H1 (cell line): Measurements from ENCODE around the gene SEC61B. TPM values are rescaled to one million over a fixed set of nuclear protein-coding genes. Genes with fewer than 3 reads are reported as not detected.

Experiments used
- MAX ChIP-seq: IDR thresholded peaks from 2 replicates; pipeline ENCODE4 v1.6.1; 2012; ENCODE audit warnings: inconsistent platforms
- polyA plus RNA-seq, 7 experiments: library from polyadenylated mRNA; depleted of rRNA in 3 of 7; stranded (reverse) in 5 of 7; unstranded in 2 of 7; fragments of >200 nt in 5 of 7; fragments of 200-250 nt in 2 of 7; gene quantifications; 1 replicate in 5 of 7; 2 replicates in 1 of 7; 4 replicates in 1 of 7; pipeline versions ENCODE4 v1.2.1 to v1.2.3, GENCODE V29; 2011 to 2013; ENCODE audit warnings: missing spikeins in 2 of 7, mixed read lengths in 2 of 7
- total RNA-seq: library from RNA; stranded (reverse); fragmentation: NEBNext Ultra II Directional; extraction: Animal tissue kit (Norgen Biotek cat#: 25700); gene quantifications from 2 replicates; pipeline ENCODE4 v1.2.1, GENCODE V29; 2021

SEC61B gene
- total and polyA plus RNA-seq, 2 of the 8 experiments (the other 6 are each of a cell fraction or from before 2014, with no cell fraction given), result 155 to 379 TPM

GRCh38 chr9:99189887-99190596 is 32.0 kb upstream of the SEC61B start (continued):
- no peak for TF ChIP-seq MAX
